Activated CD8-positive, alpha-beta T cell treated with anti-CD3 and anti-CD28 coated beads for 36 hours (primary cell): ENCODE results near the gene HSPA9. TPM values are rescaled to one million over a fixed set of nuclear protein-coding genes. Genes with fewer than 3 reads are reported as not detected.

ENCODE experiments used
- ATAC-seq: fragments of 200-7000 bp; cut with Tn5 transposase; one replicate; pipeline ENCODE4 v1.10.0; 2021; ENCODE audit warnings: mild to moderate bottlenecking, moderate library complexity
- CTCF ChIA-PET: fragments of 350-600 bp; sonication (Branson Sonifier 250); formaldehyde crosslinking; loops from one replicate; lab custom pipeline; 2021; ENCODE audit warnings: antibody characterized with exemption; lab: Charles Lee
- POLR2A ChIA-PET: fragments of 350-600 bp; sonication (Branson Sonifier 250); formaldehyde crosslinking; loops from one replicate; lab custom pipeline; 2021; ENCODE audit warnings: antibody characterized with exemption; lab: Charles Lee
- DNase-seq: peaks from one replicate; pipeline ENCODE4 v3.0.0-alpha.2; 2020
- H3K27ac Mint-ChIP-seq: one replicate; pipeline ENCODE4 v1.8.0; 2021; ENCODE audit warnings: mild to moderate bottlenecking, mixed read lengths
- H3K27me3 Mint-ChIP-seq: one replicate; pipeline ENCODE4 v1.8.0; 2021; ENCODE audit warnings: mixed read lengths
- H3K36me3 Mint-ChIP-seq: one replicate; pipeline ENCODE4 v1.8.0; 2021; ENCODE audit warnings: low read depth, mixed read lengths
- H3K4me1 Mint-ChIP-seq: one replicate; pipeline ENCODE4 v1.8.0; 2021; ENCODE audit warnings: low read depth, mixed read lengths
- H3K4me3 Mint-ChIP-seq: one replicate; pipeline ENCODE4 v1.8.0; 2021; ENCODE audit warnings: mild to moderate bottlenecking, moderate library complexity, mixed read lengths
- H3K9me3 Mint-ChIP-seq: one replicate; pipeline ENCODE4 v1.8.0; 2021; ENCODE audit warnings: mixed read lengths
- CTCF ChIP-seq: fragments of 200-600 bp; IDR thresholded peaks from one replicate; pipeline ENCODE4 v1.8.0; 2022; ENCODE audit warnings: antibody characterized with exemption, mild to moderate bottlenecking
- intact Hi-C: fragments of 100-400 bp; cut with micrococcal nuclease; formaldehyde crosslinking; loops from one replicate; pipeline ENCODE4 v1.10.0; 2022
- total RNA-seq, 2 experiments: library from RNA; stranded (reverse); gene quantifications; one replicate each; pipeline ENCODE4 v1.2.3, GENCODE V29; 2021

Gene HSPA9
- total RNA-seq, 2 experiments from 2014 or later = 426 to 442 TPM

DNA sequence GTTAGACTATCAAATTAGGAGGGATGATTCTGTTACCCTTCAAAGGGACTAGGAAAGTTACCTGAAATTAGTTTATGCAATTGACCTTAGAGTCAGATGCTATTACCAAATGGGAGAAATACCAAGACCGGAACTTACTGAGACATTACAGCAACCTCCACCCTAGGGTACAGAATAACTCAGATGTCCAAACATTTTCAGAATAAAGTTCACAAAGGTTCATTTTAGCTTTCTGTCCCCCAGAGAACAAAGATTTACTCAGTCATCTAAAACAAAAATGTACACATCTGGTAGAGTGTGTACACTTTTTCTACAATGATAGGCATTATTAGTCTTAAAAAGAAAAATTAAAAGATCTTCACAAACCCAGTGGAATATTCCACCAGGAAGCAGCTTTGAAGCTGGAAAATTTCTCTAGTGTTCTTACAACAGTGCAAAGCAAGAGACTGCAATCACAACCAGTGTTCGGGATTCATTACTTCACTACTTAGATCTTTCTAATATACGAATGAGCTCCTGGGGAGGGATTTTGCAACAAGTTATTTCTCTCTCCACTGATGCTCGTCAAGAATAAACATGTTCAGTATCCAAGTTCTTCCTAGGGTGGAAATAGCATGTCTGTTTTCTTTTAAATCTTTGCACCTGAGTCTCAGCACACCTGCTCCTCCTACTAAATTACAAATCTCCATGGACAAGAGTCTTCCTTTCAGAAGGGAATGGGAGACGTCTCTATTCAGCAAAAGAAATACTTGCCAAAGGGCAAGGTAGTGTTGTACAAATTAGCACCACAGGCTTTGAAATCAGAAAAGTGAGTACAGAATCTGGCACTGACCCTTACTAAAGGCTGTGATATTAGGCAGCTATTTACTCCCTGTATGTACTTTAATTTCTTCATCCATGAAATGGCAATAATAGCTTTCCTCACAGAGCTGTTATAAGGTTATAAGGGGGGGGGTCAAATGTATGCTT is 40.9 kb downstream of the HSPA9 start:
- H3K27me3 Mint-ChIP-seq = no peaks in the 10 kb centered on the region
- H3K4me3 Mint-ChIP-seq = no peak overlapping the region
- POLR2A ChIA-PET = interaction anchor here (0.6 to 1.6 kb wide), 4 partner anchors 9 to 354 kb away, joined by 4 to 5 read pairs (median 4); partner anchors contain the start of gene ETF1
- H3K9me3 Mint-ChIP-seq = no peaks in the 10 kb centered on the region
- intact Hi-C loops = no loop called here
- peaks cover 61% of the 10 kb centered on the region for H3K36me3 Mint-ChIP-seq
- CTCF ChIA-PET = interaction anchor here (1.5 to 1.6 kb wide), 2 partner anchors 14 to 30 kb away, joined by 6 read pairs; no protein-coding TSS in a partner anchor
- peak overlapping the region; percentile 49 for H3K27ac Mint-ChIP-seq
- TF ChIP-seq CTCF = no peak
- H3K4me1 Mint-ChIP-seq = peaks cover 65% of the 10 kb centered on the region
- ATAC-seq = no peak
- no peak for DNase-seq

GRCh38 chr5:138529812-138530211 is 45.4 kb downstream of the HSPA9 start:
- ATAC-seq = no peak
- Mint-ChIP-seq H3K27ac (no peak overlapping the region), H3K4me1 (peaks cover 50% of the 10 kb centered on the region)

GRCh38 chr5:138528744-138529469 is 46.3 kb downstream of the HSPA9 start:
- Mint-ChIP-seq H3K27ac (peak overlapping the region; percentile 35), H3K4me1 (peaks cover 42% of the 10 kb centered on the region), H3K36me3 (peaks cover 49% of the 10 kb centered on the region), H3K9me3 (no peaks in the 10 kb centered on the region), H3K4me3 (no peak overlapping the region), H3K27me3 (no peaks in the 10 kb centered on the region)
- CTCF ChIA-PET = interaction anchor here (0.8 to 2.0 kb wide), 8 partner anchors 15 to 352 kb away, joined by 3 to 7 read pairs (median 3); no protein-coding TSS in a partner anchor
- ATAC-seq (no peak), DNase-seq (no peak)
- intact Hi-C loops = no loop called here
- no peak for TF ChIP-seq CTCF
- POLR2A ChIA-PET = interaction anchor here (0.6 to 1.8 kb wide), 5 partner anchors 12 to 1034 kb away, joined by 3 to 6 read pairs (median 4); partner anchors contain the start of gene HSPA9

More at GRCh38 chr5:138529812-138530211, 45.4 kb downstream of the HSPA9 start:
- Mint-ChIP-seq H3K27me3 (no peaks in the 10 kb centered on the region), H3K9me3 (no peaks in the 10 kb centered on the region), H3K4me3 (no peak overlapping the region), H3K36me3 (peaks cover 57% of the 10 kb centered on the region)
- TF ChIP-seq CTCF = no peak
- ChIA-PET POLR2A (interaction anchor here (0.9 to 1.8 kb wide), 3 partner anchors 13 to 45 kb away, joined by 4 to 6 read pairs (median 4); partner anchors contain the start of gene HSPA9), CTCF (interaction anchor here (1.0 to 2.0 kb wide), 5 partner anchors 14 to 353 kb away, joined by 3 to 7 read pairs (median 3); no protein-coding TSS in a partner anchor)
- no peak for DNase-seq
- intact Hi-C loops = no loop called here

GRCh38 chr5:138528208-138528607 is 47.0 kb downstream of the HSPA9 start:
- Mint-ChIP-seq H3K27me3 (no peaks in the 10 kb centered on the region), H3K4me3 (no peak overlapping the region), H3K9me3 (no peaks in the 10 kb centered on the region), H3K36me3 (peaks cover 46% of the 10 kb centered on the region), H3K4me1 (peaks cover 41% of the 10 kb centered on the region), H3K27ac (no peak overlapping the region)
- ChIA-PET CTCF (interaction anchor here (0.8 to 2.0 kb wide), 6 partner anchors 8 to 253 kb away, joined by 3 to 7 read pairs (median 4); partner anchors contain the start of gene ETF1), POLR2A (interaction anchor here (0.6 to 0.9 kb wide), 2 partner anchors 15 to 370 kb away, joined by 3 to 4 read pairs; partner anchors contain the start of gene ETF1)
- ATAC-seq = no peak
- TF ChIP-seq CTCF = no peak
- intact Hi-C loops = no loop called here
- no peak for DNase-seq
